Thoracic aorta (tissue), 2 donors: ENCODE data around the gene ZNF738. TPM values are rescaled to one million over a fixed set of nuclear protein-coding genes. Genes with fewer than 3 reads are reported as not detected.
A peak's percentile ranks its signal among the peaks of the same experiment; 100 is the strongest.

Experiments used
- ATAC-seq: fragments of 150-250 bp; one replicate; pipeline ENCODE4 v1.8.0; 2017; ENCODE audit warnings: low read depth; ENCODE audit not compliant: insufficient number of reproducible peaks, low FRiP score
- DNase-seq: peaks from one replicate; pipeline ENCODE4 v3.0.0-alpha.2; 2020; ENCODE audit warnings: low spot score
- H3K27ac ChIP-seq, 2 donors: fragments of 200-600 bp; sonication (generic); 1 replicate in 1 of 2; 2 replicates in 1 of 2; pipeline ENCODE4 v1.5.1; 2016; ENCODE audit warnings: mild to moderate bottlenecking in 2 of 2, moderate library complexity in 2 of 2
- H3K27me3 ChIP-seq: fragments of 200-600 bp; sonication (generic); replicated peaks from 2 replicates; pipeline ENCODE4 v1.6.0; 2016; ENCODE audit warnings: mild to moderate bottlenecking; ENCODE audit not compliant: insufficient read depth
- H3K36me3 ChIP-seq: fragments of 200-600 bp; sonication (generic); one replicate; pipeline ENCODE4 v1.5.1; 2016
- H3K4me1 ChIP-seq, 2 donors: fragments of 200-600 bp; sonication (generic); 1 replicate in 1 of 2; 2 replicates in 1 of 2; pipeline versions ENCODE4 v1.5.1 to v1.6.0; 2016; ENCODE audit warnings: low read depth in 2 of 2, mild to moderate bottlenecking in 1 of 2; ENCODE audit not compliant: control insufficient read depth in 1 of 2
- H3K4me3 ChIP-seq: fragments of 200-600 bp; sonication (generic); 2 replicates; pipeline ENCODE4 v1.5.1; 2016; ENCODE audit warnings: mild to moderate bottlenecking
- H3K9me3 ChIP-seq: fragments of 200-600 bp; sonication (generic); 2 replicates; pipeline ENCODE4 v1.5.1; 2016
- total RNA-seq, 2 donors: library from RNA; depleted of rRNA; stranded (reverse); fragments of >200 nt; gene quantifications; one replicate each; pipeline versions ENCODE4 v1.1.0 to v1.2.3, GENCODE V29; 2016
- TF ChIP-seq, protein P1 (sequence below): fragments of 200-600 bp; sonication (generic); IDR thresholded peaks from one replicate; pipeline ENCODE4 v1.5.1; 2019; ENCODE audit warnings: antibody characterized with exemption

The ZNF738 gene
- total RNA-seq, 2 donors from 2014 or later: 3.2 to 4.2 TPM

- TF ChIP-seq, protein P1, sequence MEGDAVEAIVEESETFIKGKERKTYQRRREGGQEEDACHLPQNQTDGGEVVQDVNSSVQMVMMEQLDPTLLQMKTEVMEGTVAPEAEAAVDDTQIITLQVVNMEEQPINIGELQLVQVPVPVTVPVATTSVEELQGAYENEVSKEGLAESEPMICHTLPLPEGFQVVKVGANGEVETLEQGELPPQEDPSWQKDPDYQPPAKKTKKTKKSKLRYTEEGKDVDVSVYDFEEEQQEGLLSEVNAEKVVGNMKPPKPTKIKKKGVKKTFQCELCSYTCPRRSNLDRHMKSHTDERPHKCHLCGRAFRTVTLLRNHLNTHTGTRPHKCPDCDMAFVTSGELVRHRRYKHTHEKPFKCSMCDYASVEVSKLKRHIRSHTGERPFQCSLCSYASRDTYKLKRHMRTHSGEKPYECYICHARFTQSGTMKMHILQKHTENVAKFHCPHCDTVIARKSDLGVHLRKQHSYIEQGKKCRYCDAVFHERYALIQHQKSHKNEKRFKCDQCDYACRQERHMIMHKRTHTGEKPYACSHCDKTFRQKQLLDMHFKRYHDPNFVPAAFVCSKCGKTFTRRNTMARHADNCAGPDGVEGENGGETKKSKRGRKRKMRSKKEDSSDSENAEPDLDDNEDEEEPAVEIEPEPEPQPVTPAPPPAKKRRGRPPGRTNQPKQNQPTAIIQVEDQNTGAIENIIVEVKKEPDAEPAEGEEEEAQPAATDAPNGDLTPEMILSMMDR: no peak
- peaks cover 0 to 18% of the 10 kb centered on the region in 2 donors for H3K4me1 ChIP-seq
- DNase-seq (no peak), ATAC-seq (no peak)
- H3K4me3 ChIP-seq: no peak overlapping the region
- no peaks in the 10 kb centered on the region for H3K9me3 ChIP-seq
- no peaks in the 10 kb centered on the region for H3K27me3 ChIP-seq
- H3K36me3 ChIP-seq: peaks cover 5% of the 10 kb centered on the region
- peak overlapping the region in 1 of 2 donors; percentile 32 for H3K27ac ChIP-seq
These were observed 36.3 kb upstream of the ZNF738 start for GRCh38 chr19:21322528-21322927.

GRCh38 chr19:21323000-21323399, 35.8 kb upstream of the ZNF738 start:
- H3K36me3 ChIP-seq: peaks cover 5% of the 10 kb centered on the region
- peaks cover 0 to 19% of the 10 kb centered on the region in 2 donors for H3K4me1 ChIP-seq
- H3K9me3 ChIP-seq: no peaks in the 10 kb centered on the region
- no peak overlapping the region for H3K4me3 ChIP-seq
- no peaks in the 10 kb centered on the region for H3K27me3 ChIP-seq
- no peak for DNase-seq
- TF ChIP-seq, protein P1: no peak
- ATAC-seq: no peak
- peak overlapping the region in 1 of 2 donors; percentile 32 for H3K27ac ChIP-seq

- TF ChIP-seq, protein P1: no peak
- Histone ChIP-seq H3K4me1 (peaks cover 0 to 23% of the 10 kb centered on the region in 2 donors), H3K4me3 (no peak overlapping the region), H3K27ac (no peak overlapping the region), H3K9me3 (no peaks in the 10 kb centered on the region), H3K36me3 (peaks cover 5% of the 10 kb centered on the region), H3K27me3 (no peaks in the 10 kb centered on the region)
- DNase-seq: no peak
- ATAC-seq: no peak
These were observed 32.6 kb upstream of the ZNF738 start for GRCh38 chr19:21326169-21326568.

GRCh38 chr19:21328406-21328805, 30.4 kb upstream of the ZNF738 start:
- TF ChIP-seq, protein P1: no peak
- no peak for DNase-seq
- H3K36me3 ChIP-seq: peaks cover 5% of the 10 kb centered on the region
- H3K9me3 ChIP-seq: no peaks in the 10 kb centered on the region
- peak overlapping the region; percentile 97 to 99 for H3K27ac ChIP-seq
- no peak for ATAC-seq
- peak overlapping the region; percentile 99 for H3K4me3 ChIP-seq
- no peaks in the 10 kb centered on the region for H3K27me3 ChIP-seq
- H3K4me1 ChIP-seq: peaks cover 0 to 16% of the 10 kb centered on the region in 2 donors

- no peaks in the 10 kb centered on the region for H3K9me3 ChIP-seq
- peaks cover 0 to 16% of the 10 kb centered on the region in 2 donors for H3K4me1 ChIP-seq
- H3K36me3 ChIP-seq: peaks cover 5% of the 10 kb centered on the region
- no peaks in the 10 kb centered on the region for H3K27me3 ChIP-seq
- TF ChIP-seq, protein P1: no peak
- ATAC-seq (peak; percentile 100), DNase-seq (peak; percentile 75)
- H3K4me3 ChIP-seq: peak within 1 kb of the TSS; percentile 99
- peak within 1 kb of the TSS; percentile 97 to 99 for H3K27ac ChIP-seq
These were observed 29.8 kb upstream of the ZNF738 start, which contains the start of gene ZNF708 for GRCh38 chr19:21328885-21329605. ZNF708 (minus strand) TSS chr19:21329410; CDS start chr19:21329212, 198 bp downstream.
